ENCODE results near the gene MICAL3. TPM values are rescaled to one million over a fixed set of nuclear protein-coding genes. Genes with fewer than 3 reads are reported as not detected.

Gene MICAL3
- total RNA-seq, 1 donor from 2014 or later = 31.2 TPM

DNA sequence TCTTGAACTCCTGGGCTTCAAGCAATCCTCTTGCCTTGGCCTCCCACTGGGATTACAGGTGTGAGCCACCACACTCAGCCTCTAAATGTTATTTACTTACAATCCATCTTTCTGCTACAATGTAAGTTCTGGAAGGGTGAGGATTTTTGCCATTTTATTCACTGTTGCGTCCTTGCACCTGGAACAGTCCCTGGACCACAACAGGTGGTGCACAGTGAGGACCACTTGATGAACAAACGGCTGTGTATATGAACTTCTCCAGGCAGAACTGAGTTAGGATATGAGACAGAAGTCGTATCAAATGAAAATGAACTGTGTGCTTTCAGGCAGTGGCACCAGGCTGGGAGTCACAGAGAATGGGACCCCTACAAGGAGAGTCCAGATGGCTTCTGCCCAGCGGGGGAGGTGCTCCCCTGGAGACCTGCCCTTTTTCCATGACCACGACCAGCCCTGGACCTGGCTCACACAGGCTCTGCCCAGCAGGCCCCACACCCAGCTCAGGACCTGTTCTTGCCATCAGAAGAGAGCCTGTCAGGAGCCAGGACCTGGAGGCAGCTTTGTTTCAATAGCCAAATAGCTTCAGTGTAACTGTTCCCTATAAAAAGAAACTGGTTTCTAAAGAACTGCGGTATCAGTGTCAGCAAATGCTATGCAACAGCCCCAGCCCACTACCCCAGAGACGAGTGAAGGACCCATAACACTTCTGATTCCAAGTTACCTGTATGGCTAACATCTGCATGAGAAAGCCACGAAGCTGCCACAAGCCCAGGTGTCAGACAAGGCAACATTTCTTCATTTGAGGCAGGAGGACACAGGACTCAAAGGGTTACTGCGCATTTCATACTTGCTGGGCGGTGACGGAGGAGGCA is 104.9 kb downstream of the MICAL3 start:
- Histone ChIP-seq H3K36me3 (no peaks in the 10 kb centered on the region), H3K27ac (peak overlapping the region; percentile 34), H3K27me3 (no peaks in the 10 kb centered on the region), H3K4me1 (peaks cover 51% of the 10 kb centered on the region), H3K9me3 (no peaks in the 10 kb centered on the region), H3K4me3 (no peak overlapping the region)
- DNase-seq = no peak
- intact Hi-C loops (cut with DNase I) = no loop called here
- ATAC-seq = no peak
- TF ChIP-seq, protein P1, sequence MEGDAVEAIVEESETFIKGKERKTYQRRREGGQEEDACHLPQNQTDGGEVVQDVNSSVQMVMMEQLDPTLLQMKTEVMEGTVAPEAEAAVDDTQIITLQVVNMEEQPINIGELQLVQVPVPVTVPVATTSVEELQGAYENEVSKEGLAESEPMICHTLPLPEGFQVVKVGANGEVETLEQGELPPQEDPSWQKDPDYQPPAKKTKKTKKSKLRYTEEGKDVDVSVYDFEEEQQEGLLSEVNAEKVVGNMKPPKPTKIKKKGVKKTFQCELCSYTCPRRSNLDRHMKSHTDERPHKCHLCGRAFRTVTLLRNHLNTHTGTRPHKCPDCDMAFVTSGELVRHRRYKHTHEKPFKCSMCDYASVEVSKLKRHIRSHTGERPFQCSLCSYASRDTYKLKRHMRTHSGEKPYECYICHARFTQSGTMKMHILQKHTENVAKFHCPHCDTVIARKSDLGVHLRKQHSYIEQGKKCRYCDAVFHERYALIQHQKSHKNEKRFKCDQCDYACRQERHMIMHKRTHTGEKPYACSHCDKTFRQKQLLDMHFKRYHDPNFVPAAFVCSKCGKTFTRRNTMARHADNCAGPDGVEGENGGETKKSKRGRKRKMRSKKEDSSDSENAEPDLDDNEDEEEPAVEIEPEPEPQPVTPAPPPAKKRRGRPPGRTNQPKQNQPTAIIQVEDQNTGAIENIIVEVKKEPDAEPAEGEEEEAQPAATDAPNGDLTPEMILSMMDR (IDR thresholded peaks at IDR 0.05) = no peak

DNA sequence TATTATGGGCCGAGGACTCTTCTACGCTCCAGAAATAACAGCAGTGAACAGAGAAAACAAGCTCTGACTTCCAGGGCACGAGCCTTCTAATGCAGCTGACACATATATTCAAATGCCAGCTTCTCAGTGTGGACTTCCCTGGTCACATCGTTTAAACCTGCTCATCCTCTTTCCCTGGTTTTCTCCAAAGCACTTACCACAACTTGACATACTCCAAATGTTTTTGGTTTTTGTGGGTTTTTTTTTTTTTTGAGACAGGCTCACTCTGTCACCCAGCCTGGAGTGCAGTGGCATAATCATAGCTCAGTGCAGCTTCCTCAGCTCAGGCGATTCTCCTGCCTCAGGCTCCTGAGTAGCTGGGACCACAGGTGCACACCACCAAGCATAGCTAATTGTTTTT is 105.5 kb downstream of the MICAL3 start:
- H3K4me1 ChIP-seq = peaks cover 47% of the 10 kb centered on the region
- intact Hi-C loops (cut with DNase I) = no loop called here
- DNase-seq = no peak
- no peak for ATAC-seq
- no peaks in the 10 kb centered on the region for H3K9me3 ChIP-seq
- TF ChIP-seq, protein P1 (IDR thresholded peaks at IDR 0.05) = no peak
- H3K27ac ChIP-seq = no peak overlapping the region
- H3K36me3 ChIP-seq = no peaks in the 10 kb centered on the region
- H3K27me3 ChIP-seq = no peaks in the 10 kb centered on the region
- H3K4me3 ChIP-seq = no peak overlapping the region

DNA sequence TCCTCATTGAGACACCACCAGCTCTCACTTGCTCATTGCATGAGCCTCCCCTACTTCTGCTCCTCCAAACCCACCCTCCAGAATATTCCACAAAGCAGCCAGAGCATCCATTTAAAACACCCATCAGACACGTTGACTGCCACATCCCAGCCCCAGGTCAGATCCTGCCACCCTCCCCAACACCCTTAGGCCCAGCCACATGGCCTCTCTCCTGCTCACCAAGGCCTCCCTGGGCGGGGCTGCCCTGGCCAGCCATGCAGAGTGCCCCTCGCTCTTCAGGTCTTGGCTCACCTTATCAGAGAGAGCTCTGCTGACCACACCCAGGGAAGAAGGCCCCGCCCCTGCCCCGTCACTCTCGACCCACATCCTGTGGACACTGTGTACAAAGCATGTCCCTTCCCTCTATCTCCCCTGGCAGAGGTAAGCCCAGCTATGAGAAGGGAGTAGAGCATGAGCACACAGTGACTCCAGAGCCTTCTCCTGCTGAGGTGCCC is 106.8 kb downstream of the MICAL3 start:
- ATAC-seq (no peak), DNase-seq (no peak)
- H3K9me3 ChIP-seq = no peaks in the 10 kb centered on the region
- no peak overlapping the region for H3K4me3 ChIP-seq
- H3K27ac ChIP-seq = no peak overlapping the region
- intact Hi-C loops (cut with DNase I) = no loop called here
- no peaks in the 10 kb centered on the region for H3K36me3 ChIP-seq
- no peaks in the 10 kb centered on the region for H3K27me3 ChIP-seq
- H3K4me1 ChIP-seq = peaks cover 38% of the 10 kb centered on the region
- TF ChIP-seq, protein P1 (IDR thresholded peaks at IDR 0.05) = no peak

DNA sequence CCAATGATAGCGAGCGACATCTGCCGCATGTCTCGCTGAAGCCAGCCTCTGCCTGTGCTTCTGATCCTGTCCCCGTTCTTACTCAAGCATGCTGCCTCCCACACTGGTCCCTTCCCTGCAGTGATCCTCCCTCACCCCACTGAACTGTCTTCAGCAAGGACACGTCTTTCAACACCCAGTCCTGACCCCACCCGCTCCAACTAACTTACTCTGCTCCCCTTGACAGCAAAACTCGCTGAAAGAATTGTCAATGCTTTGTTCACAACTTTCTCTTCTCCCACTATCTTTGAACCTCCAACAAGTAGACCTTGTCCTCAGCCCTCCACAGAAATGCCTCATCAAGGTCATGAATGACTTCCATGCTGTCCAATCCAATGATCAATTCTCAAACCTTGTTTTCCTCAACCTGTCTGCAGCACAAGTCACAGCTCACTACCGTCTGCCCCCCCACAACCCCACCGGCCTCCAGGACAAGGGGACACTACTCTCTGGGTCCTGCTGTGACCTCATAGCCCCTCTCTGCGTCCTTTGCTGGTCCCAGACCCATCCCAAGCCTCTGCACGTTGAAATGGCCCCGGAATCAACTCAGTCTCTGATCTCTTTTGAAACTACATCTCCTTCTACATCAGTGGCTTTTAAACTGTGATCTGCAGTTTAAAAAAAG is 108.0 kb downstream of the MICAL3 start:
- Histone ChIP-seq H3K27ac (no peak overlapping the region), H3K36me3 (no peaks in the 10 kb centered on the region), H3K9me3 (no peaks in the 10 kb centered on the region), H3K27me3 (no peaks in the 10 kb centered on the region), H3K4me1 (peaks cover 30% of the 10 kb centered on the region), H3K4me3 (no peak overlapping the region)
- no peak for DNase-seq
- TF ChIP-seq, protein P1 (IDR thresholded peaks at IDR 0.05) = no peak
- intact Hi-C loops (cut with DNase I) = no loop called here
- no peak for ATAC-seq

DNA sequence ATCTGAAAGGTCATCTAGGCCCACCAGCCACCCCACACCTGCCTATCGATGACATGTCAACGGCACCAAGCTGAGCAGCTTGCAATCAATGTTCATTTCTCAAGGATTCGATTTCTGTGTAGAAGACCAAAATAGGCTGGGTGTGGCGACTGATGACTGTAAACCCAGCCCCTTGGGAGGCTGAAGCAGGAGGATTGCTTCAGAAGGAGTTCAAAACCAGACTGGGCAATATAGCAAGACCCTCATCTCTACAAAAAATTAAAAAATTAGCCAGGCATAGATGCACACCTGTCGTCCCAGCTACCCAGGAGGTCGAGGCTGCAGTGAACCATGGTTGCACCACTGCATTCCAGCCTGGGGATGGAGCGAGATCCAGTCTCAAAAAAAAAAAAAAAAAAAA is 108.7 kb downstream of the MICAL3 start:
- Histone ChIP-seq H3K4me3 (no peak overlapping the region), H3K36me3 (no peaks in the 10 kb centered on the region), H3K27me3 (no peaks in the 10 kb centered on the region), H3K4me1 (peaks cover 32% of the 10 kb centered on the region), H3K27ac (no peak overlapping the region), H3K9me3 (no peaks in the 10 kb centered on the region)
- no peak for DNase-seq
- TF ChIP-seq, protein P1 (IDR thresholded peaks at IDR 0.05) = no peak
- ATAC-seq = no peak
- intact Hi-C loops (cut with DNase I) = no loop called here

All from upper lobe of right lung (tissue), 1 donor.